GM12873 (cell line): Measurements from ENCODE around the gene VWA8.

Source experiments
- TF ChIP-seq, protein P1 (sequence below): IDR thresholded peaks from 2 replicates; pipeline ENCODE4 v1.5.1; 2012; ENCODE audit warnings: low read depth, mild to moderate bottlenecking, moderate library complexity, low read length, control low read depth; ENCODE audit not compliant: insufficient read depth; ENCODE audit errors: missing control alignments

VWA8 gene

DNA sequence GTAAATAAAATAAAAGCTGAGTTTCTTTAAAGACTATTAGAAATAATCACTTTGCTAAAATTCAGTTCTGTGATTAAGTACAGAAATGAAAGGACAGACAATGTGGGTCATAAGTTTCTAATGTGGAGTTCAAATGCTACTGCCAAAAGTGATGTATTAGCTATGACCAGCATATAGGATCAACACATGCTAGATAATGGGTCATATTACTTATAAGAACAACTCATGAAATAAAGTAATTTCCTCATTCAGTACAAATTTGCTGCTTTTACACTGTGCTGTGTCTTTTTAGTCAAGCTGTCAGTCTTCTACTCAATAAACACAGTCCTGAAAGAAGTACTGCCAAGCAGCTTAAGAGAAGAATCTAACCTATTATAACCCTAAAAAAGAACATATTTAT is 135.2 kb downstream of the VWA8 start:
- TF ChIP-seq, protein P1, sequence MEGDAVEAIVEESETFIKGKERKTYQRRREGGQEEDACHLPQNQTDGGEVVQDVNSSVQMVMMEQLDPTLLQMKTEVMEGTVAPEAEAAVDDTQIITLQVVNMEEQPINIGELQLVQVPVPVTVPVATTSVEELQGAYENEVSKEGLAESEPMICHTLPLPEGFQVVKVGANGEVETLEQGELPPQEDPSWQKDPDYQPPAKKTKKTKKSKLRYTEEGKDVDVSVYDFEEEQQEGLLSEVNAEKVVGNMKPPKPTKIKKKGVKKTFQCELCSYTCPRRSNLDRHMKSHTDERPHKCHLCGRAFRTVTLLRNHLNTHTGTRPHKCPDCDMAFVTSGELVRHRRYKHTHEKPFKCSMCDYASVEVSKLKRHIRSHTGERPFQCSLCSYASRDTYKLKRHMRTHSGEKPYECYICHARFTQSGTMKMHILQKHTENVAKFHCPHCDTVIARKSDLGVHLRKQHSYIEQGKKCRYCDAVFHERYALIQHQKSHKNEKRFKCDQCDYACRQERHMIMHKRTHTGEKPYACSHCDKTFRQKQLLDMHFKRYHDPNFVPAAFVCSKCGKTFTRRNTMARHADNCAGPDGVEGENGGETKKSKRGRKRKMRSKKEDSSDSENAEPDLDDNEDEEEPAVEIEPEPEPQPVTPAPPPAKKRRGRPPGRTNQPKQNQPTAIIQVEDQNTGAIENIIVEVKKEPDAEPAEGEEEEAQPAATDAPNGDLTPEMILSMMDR: no peak

DNA sequence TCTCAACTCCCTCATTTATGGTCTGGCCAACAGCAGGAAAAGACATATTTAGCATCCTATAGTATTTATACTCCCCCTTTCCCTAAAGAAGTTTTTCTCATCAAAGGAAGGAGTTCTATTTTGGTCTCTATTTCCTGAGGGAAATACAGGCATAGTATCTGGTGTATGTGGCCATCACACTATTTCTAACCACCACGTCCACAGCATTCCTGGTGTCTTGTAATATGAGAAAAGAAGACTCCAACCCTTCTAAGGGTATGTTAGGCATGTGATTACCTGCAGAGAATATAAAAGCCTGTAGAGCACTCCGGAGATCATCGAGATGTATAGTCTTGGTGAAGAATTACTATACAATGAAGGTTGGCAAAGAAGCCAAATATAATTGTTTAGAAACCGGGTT is 137.4 kb downstream of the VWA8 start:
- TF ChIP-seq, protein P1: no peak

DNA sequence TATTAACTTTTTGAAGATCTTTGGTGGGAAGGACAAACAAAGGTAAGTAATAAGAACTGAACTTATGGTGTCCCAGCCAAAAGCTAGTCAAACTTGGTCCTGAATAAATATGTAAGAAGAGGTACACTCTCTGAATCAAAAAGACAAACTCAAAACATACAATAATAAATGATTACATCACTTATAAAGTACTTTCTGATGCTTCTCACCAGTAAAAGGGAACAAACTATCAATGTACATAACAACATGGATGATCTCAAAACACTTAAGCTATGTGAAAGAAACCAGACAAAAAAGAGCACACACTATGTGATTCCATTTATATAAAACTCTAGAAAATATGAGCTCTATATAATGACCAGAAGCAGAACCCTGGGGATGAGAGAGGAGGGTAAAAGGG is 138.3 kb downstream of the VWA8 start:
- TF ChIP-seq, protein P1: no peak

DNA sequence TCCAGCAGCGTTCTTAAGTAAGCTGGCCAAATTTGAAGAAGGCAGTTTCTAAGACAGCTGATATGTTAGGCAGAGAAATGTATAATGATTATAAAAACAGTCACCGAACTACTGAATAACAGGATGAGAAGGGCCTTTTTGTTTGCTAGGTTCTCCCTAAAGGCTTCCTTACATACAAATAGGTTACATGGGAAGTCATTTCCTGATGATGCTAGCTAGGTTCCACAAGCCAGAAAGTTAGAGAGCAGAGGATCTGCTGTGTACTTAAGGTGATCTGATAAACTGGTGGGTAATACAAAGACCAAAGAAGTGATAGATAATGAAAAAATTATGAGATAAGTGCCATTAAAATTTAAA is 139.7 kb downstream of the VWA8 start:
- TF ChIP-seq, protein P1: no peak

DNA sequence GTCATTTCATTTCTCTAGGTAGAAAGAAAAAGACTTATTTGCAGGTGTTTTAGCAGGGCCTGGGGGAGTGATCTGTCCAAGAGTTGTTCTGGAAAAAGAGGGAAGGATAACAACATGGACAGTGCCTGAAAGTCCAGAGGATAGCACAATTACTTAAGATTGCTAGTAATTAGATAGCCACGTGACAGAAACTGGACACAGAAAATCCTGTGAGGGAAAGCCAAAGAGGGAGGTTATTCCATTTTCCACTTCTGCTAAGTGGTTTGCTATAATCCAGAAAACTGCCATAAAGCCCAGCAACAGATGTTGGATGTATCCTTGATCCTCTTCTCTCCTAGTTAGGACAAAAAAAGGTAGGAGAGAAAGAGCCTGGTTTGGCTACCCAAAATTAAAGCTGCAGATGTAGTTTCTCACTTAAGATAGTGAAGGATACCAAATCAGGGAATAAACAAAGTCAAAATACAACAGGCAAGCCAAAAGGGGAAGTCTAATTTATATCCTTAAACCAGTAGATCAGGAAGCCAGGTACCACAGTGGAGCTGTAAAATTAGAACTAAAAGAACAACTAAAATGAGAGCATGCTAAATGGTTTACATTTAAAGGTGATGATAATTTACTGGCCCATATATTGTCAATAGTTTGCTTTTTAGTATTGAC is 140.2 kb downstream of the VWA8 start:
- TF ChIP-seq, protein P1: no peak

DNA sequence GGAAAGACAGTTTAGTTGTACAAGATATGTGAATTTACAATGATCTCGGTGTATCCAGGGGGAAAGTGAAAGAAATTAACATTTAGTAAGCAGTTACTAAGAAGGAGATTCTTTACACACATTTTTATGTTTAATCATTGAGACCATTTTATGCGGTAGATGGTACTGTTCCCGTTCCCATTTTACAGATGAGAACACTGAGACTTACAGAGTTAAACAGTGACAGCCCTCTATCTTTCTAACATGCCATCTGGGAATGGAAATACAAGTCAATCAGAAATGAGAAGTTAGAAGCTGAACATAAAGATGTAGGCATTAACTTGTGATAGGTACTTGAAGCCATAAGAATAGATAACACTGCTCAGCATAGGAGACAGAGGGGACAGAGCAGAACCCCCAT is 144.9 kb downstream of the VWA8 start:
- TF ChIP-seq, protein P1: no peak

DNA sequence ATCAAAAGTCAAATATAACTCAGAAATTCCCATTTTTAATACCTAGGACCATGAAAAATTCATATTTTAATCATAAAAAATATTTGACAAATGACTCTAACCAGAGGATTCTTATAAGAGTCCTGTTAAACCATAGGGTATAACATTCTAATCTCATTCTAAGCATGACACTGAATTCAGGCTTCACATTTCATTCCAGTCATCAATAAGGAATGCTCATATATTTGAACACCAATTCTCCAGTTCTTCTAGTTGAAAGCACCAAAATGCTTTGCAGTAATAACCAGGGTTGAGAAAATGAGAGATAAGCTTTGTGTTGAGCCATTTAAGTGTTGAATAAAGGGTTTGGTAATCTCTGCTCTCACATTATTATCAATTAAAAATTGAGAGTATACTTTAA is 147.5 kb downstream of the VWA8 start:
- TF ChIP-seq, protein P1: no peak
